Sciatic nerve (tissue), 2 donors: ENCODE data around the gene CREB3L4. TPM values are rescaled to one million over a fixed set of nuclear protein-coding genes. Genes with fewer than 3 reads are reported as not detected.

Experiments
- ATAC-seq: fragments of 200-7000 bp; cut with Tn5 transposase; one replicate; pipeline ENCODE4 v1.9.1; 2020; ENCODE audit warnings: mild to moderate bottlenecking, moderate library complexity
- DNase-seq: peaks from one replicate; pipeline ENCODE4 v3.0.0-alpha.2; 2020; ENCODE audit warnings: low spot score
- intact Hi-C: fragments of 100-400 bp; cut with DNase I; formaldehyde crosslinking; loops from one replicate; pipeline ENCODE4 v1.14.2; 2022
- total RNA-seq: library from RNA; stranded (reverse); fragmentation: NEBNext Ultra II Directional; extraction: Animal tissue kit (Norgen Biotek cat#: 25700); gene quantifications from one replicate; pipeline ENCODE4 v1.2.1, GENCODE V29; 2021
- donor health status: DM: no; HTN: no; CAD: no.
- donor health status: DM: no; HTN: no; CAD: no.

CREB3L4 gene
- total RNA-seq, 1 donor from 2014 or later: 11.8 TPM

DNA sequence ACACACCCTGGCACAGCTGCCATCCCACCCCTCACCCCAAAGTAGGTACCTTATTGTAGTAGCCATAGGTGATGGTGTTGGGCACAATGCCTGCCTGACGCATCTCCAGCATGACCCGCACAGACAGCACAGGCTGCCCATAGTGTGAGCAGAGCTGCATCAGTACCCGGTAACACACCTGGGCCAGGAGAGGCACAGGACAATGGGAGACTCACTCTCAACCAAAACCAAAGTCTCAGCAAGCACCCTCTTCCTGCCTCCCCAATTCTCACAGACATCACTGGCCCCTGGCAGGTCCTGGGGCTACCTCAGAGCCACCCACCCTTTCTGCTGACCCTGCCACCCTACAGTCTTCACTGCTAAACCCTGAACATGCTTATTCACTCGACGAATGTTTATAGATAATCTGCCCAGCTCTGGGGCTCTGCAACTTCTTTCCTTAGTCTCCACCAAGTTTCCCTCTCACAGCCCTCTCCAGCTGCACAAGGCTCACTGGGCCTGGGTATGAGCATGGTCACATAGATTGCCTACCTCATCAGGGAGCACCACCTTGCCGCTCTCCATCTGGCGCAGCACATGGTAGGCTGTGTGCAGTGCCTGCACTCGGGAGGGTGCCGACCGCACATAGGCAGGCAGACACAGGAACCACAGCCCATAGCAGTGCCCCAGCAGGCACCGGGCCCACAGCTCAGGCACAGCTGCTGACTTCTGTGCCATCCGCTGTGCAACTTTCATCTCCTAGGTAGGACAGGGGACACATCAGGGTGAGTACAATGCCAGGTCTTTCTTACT, 31.5 kb upstream of the CREB3L4 start:
- intact Hi-C loops: no loop called here
- ATAC-seq: no peak
- no peak for DNase-seq

GRCh38 chr1:153937331-153937730, 30.4 kb upstream of the CREB3L4 start:
- intact Hi-C loops: no loop called here
- no peak for DNase-seq
- no peak for ATAC-seq

DNA sequence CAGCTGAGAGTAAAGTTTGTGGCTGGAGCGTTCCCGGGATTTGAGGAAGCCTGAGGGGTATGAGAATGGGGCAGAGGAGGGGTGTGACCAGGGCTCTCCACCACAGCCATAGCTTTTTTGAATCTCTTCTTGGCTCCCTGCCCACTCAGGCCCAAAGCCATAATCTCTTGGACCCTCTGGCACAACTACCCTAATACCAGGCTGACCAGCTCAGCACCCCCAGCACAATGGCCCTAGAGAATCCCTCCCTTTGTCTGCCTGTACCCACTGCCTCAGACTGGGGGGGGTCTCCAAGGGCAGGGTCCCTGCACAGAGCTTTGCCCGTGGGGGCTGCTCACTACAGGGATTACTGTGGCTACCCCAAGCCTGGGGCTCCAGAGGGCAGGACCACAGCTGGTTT, 28.7 kb upstream of the CREB3L4 start:
- ATAC-seq (no peak), DNase-seq (no peak)
- intact Hi-C loops: no loop called here

DNA sequence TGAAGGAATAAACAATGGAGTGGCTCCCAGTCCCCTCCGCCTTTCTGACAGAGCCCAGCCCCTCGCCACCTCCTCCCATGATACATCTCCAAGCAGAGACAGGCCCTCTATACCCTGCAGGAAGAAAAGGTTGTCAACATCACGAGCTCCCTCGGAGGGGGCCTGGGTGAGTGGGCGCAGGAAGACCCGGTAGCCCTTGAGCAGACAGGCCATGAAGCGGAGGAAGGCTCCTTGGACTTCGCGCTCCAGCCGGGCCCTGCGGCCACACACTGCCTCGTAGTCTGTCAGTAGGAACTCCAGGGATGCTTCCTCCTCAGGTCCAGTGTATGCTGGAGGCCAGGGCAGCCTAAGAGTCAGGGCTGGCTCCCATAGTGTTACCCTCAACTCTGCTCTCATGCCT, 28.2 kb upstream of the CREB3L4 start:
- no peak for DNase-seq
- intact Hi-C loops: no loop called here
- ATAC-seq: no peak

- ATAC-seq (no peak), DNase-seq (no peak)
- intact Hi-C loops: loop anchor here (10.0 kb wide), 1 partner anchor 126 kb away; no protein-coding TSS in a partner anchor
These were observed 26.9 kb upstream of the CREB3L4 start for GRCh38 chr1:153940756-153941155.

DNA sequence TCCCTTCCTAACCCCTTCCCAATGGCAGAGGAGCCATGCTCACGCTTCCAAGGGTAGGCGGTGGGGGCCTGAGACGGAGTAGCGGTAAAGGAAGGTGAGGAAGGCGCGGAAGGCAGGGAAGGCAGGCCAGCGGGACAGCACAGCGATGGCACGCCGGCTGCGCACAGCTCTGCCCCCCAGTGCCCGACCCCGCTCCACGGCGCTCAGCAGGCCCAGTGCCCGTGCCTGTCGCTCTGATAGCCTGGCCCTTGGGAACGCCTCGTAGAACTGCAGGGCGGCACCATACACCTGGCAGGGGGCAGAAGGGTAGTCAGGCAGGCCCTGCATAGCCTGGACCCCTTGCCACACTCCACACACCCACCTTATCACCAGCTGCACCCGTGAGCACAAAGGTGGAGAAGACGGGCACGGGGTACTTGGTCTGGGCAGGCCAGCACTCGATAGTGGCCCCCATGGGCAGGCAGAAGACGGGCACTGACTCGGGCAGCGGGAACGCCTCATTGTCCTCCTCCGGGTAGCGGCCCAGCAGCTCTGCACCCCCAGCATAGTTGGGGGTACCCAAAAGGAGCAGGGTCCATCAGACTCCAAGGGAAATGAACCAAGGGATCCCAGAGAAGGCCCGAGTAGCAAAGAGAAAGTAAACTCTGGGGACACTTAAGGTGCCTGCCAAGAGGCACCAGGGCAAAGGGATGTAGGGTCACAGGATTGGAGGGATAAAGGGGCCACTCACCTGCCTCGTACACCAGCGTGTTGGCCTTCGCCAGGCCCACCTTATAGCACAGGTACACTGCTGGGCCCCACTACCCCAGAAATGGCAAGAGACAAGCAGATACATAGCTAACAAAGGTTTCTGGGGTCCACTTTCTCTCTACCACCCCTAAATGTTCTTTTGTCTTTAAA, 25.6 kb upstream of the CREB3L4 start:
- no peak for DNase-seq
- intact Hi-C loops: loop anchor here (10.0 kb wide), 1 partner anchor 127 kb away; no protein-coding TSS in a partner anchor
- no peak for ATAC-seq

- ATAC-seq (no peak), DNase-seq (no peak)
- intact Hi-C loops: loop anchor here (10.0 kb wide), 1 partner anchor 128 kb away; no protein-coding TSS in a partner anchor
These were observed 24.7 kb upstream of the CREB3L4 start for GRCh38 chr1:153942766-153943549.

GRCh38 chr1:153944005-153944826, 23.5 kb upstream of the CREB3L4 start:
- ATAC-seq: no peak
- intact Hi-C loops: loop anchor here (10.0 kb wide), 1 partner anchor 129 kb away; no protein-coding TSS in a partner anchor
- no peak for DNase-seq

- no peak for DNase-seq
- no peak for ATAC-seq
- intact Hi-C loops: loop anchor here (10.0 kb wide), 1 partner anchor 130 kb away; no protein-coding TSS in a partner anchor
These were observed 22.9 kb upstream of the CREB3L4 start for GRCh38 chr1:153944827-153945117.

DNA sequence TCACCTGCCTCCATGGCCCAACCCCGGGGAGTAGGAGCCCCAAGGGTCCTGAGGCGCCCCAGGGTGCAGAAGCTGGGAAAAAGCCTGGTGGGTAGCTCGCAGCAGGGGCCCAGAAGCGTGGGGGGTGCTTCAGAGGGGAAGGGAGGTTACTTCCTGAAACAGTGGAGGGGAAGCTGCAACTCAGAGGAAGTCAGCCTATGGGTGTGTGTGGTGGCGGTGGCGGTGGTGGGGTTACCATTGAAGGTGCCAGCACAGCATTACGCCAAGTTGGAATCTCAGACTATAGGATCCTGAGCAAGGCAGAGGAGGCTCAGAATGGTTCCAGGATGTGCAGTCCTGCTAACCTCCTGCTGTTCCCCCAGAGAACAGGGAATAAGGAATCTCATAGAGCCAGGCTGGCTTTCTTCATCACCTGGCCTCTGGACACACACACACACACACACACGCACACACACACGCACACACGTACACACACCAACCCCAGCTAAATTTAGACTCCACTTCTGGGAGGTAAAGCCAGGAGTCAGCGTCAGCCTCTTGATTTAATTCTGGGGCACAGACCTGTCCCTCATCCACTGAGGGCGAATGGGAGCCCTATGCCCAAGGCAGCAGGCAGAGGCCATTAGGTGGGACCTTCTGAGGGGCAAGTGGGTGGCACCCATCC, 22.4 kb upstream of the CREB3L4 start:
- intact Hi-C loops: loop anchor here (10.0 kb wide), 1 partner anchor 130 kb away; no protein-coding TSS in a partner anchor
- DNase-seq (peak; percentile 70), ATAC-seq (peak; percentile 58)

- ATAC-seq (peak; percentile 92), DNase-seq (peak; percentile 93)
- intact Hi-C loops: loop anchor here (10.0 kb wide), 1 partner anchor 131 kb away; no protein-coding TSS in a partner anchor
These were observed 21.7 kb upstream of the CREB3L4 start for GRCh38 chr1:153945795-153946621.

DNA sequence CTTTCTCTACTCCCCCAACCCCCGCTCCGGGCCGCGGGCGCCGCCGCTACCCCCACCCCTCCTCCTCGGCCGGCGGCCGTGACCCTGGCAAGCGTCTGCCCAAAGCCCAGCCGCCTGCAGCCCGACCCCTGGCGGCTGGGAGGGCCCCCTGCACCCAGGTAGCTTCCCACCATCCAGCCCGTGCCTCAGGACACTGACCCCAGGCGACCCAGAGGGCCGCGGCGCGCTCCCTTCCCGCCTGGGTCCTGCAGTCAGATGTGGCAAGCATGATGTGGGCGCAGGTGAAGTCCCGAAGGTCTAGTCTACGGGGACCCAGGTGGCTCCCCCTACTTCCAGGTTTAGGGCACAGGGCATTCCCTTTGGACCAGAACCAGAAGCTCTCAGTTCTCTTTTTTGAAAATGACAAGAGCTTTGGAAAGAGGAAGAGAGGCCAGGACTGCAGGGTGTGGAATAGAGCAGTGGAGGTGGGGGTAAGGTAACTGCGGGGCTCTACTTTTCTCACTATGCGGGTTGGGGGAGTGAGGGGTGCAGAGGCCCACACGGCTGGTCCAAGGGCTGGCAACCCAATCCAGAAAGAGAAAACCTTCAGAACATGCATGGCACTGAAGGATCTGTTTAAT, 21.0 kb upstream of the CREB3L4 start, which contains the start of gene DENND4B:
Gene DENND4B, minus strand, starts transcription at position 97 of the 620 bp plus-strand sequence. CDS start 2,344 bp downstream, outside the sequence.
- intact Hi-C loops: loop anchor here (10.0 kb wide), 1 partner anchor 132 kb away; no protein-coding TSS in a partner anchor
- ATAC-seq: peak; percentile 84
- DNase-seq: peak; percentile 89

DNA sequence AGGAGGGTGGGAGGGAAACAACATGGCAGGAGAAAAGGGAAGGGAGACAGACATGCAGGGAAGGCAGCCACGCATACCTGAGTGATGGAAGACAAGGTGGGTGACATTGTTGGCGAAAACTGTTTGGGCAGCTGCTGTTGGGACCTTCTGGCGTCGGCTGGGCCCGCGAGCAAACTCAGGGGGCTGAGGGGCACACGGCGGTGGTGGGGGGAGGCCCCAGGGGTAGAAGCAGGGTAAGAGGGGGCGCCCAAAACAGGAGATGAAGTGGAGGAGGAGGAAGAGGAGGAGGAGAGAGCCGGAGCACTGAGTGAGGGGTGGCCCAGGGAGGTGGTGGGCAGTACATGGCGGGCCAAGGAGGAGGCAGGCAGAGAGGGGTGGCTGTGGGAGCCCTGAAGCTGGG, 16.5 kb upstream of the CREB3L4 start:
- no peak for ATAC-seq
- no peak for DNase-seq
- intact Hi-C loops: no loop called here

- DNase-seq (no peak), ATAC-seq (no peak)
- intact Hi-C loops: no loop called here
These were observed 15.9 kb upstream of the CREB3L4 start for GRCh38 chr1:153951801-153952200.

GRCh38 chr1:153953859-153954365, 13.8 kb upstream of the CREB3L4 start:
- intact Hi-C loops: no loop called here
- no peak for ATAC-seq
- DNase-seq: no peak

DNA sequence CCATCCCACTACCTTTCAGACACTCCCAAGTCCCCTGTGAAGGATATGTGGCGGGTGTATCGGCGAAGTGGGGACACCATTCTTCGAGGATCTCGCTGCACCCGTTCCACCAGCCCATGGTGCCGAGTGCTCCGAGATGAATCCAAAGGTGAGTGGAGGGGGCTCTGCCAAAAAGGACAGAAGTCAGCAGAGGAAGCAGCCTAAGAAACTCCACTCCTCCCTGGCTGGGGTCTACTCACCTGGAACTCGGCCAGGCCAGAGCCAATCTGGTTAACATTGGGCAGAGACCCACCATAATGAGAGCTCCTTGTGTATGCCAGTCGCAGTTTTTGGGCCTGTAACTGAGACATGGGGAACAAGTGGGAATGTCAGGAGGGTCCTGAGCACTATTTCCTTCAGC, 12.9 kb upstream of the CREB3L4 start:
- DNase-seq (no peak), ATAC-seq (no peak)
- intact Hi-C loops: no loop called here
